ENCODE measurements around the gene CNKSR1. TPM values are rescaled to one million over a fixed set of nuclear protein-coding genes. Genes with fewer than 3 reads are reported as not detected.

Gene CNKSR1
- total and polyA plus RNA-seq, 2 of the 8 experiments (the other 6 are each of a cell fraction or from before 2014, with no cell fraction given): 13.9 to 14.5 TPM

- 0 out of 2 replicates have a peak, but pooled peaks have one; percentile 12 for TF ChIP-seq TEAD4 (IDR thresholded peaks at IDR 0.05; ENCODE audit: low read depth, low read length)
- no peak for TF ChIP-seq CBX5 (IDR thresholded peaks at IDR 0.05; ENCODE audit: low read depth, low read length)
- TF ChIP-seq FOSL1 (IDR thresholded peaks at IDR 0.05; ENCODE audit: insufficient read depth, low read depth, low read length): no peak
- no peak for TF ChIP-seq JUND (IDR thresholded peaks at IDR 0.05; ENCODE audit: low read length)
- TF ChIP-seq EZH2 (IDR thresholded peaks at IDR 0.05; ENCODE audit: low read depth, low read length, severe bottlenecking): no peak
- TF ChIP-seq SP2 (IDR thresholded peaks at IDR 0.05; ENCODE audit: low read length): peak; percentile 50; the same call in 1 of the 2 replicates
- TF ChIP-seq CHD1 (IDR thresholded peaks at IDR 0.05; ENCODE audit: low read depth, low read length): no peak
- TF ChIP-seq JUN (IDR thresholded peaks at IDR 0.05; ENCODE audit: low read depth, low read length): no peak
- no peak for TF ChIP-seq RNF2 (IDR thresholded peaks at IDR 0.05; ENCODE audit: borderline replicate concordance, low read depth, low read length, missing control alignments, poor library complexity, severe bottlenecking)
- TF ChIP-seq ATF3 (IDR thresholded peaks at IDR 0.05; ENCODE audit: insufficient read depth, low read depth, low read length): no peak
Measured at GRCh38 chr1:26233903-26234643, 56.8 kb downstream of the CNKSR1 start, which contains the start of gene CEP85 (continued).
